SW 1271 (cell line): ENCODE measurements around the gene SMG9.
"Not testable (repeated sequence)": the region's sequence is repeated elsewhere in the genome, so short reads cannot be mapped to it uniquely, and the experiment has no call there.

Experiments
- DNase-seq, 2 experiments: peaks; one replicate each; lab custom pipeline; 2025; lab: John Stamatoyannopoulos, UW

Gene SMG9

DNA sequence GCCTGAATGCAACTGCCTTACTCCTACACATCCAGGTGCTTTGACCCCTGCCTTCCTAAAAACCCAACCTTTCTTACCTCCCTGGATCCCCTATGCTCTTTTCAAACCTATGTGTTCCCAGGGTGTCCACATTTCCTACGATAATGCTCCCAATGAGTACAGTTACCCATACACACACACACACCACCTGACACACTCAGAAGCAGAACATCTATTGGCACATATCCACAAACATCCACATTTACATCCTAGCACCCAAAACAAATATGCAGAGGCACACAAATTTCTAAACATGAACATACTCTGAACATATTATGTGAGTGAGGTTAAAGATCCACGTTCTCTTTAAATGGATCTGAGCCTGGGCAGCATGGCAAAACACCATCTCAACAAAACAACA lies 62.4 kb downstream of the SMG9 start:
- DNase-seq, result no peak

DNA sequence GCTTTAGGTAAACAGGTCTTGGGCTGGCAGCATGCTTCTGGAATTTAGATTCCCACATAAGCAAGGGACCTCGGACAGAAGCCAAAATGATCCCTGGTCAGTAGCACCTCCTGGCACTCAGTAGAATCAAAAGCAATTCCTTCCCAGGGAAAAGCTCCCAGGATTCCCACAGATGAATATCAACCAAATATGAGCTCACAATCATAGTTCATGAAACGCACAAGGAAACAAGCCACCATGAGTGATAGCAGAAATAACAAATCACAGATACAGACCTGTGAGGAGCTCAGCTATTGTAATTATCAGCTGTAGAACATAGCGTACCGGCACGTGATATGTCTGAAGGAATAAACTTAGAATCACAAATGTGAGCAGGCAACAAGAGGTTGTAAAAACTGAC lies 63.0 kb downstream of the SMG9 start:
- DNase-seq, result no peak

GRCh38 chr19:43690890-43691289 lies 63.9 kb downstream of the SMG9 start:
- no peak for DNase-seq

- no peak for DNase-seq
Measured at GRCh38 chr19:43690444-43690843, 64.3 kb downstream of the SMG9 start.

- no peak for DNase-seq
Measured at GRCh38 chr19:43688059-43688701, 66.6 kb downstream of the SMG9 start.

- DNase-seq, result no peak
Measured at GRCh38 chr19:43687660-43687997, 67.1 kb downstream of the SMG9 start.

GRCh38 chr19:43684326-43684725 lies 70.4 kb downstream of the SMG9 start:
- DNase-seq, result no peak

DNA sequence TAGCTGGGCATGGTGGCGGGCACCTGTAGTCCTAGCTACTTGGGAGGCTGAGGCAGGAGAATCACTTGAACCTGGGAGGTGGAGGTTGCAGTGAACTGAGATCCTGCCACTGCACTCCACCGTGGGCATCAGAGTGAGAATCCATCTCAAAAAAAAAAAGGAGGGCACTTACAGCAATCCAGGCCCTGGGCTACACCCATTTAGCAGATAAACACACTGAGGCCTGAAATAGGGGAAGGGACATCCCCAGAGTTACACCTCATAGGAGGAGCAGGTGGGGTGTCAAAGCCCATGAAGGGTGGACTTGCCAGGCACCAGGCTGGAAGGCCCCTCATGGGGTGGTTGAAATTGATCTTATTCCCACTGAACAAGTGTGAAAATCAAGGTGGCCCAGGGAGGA lies 70.9 kb downstream of the SMG9 start:
- DNase-seq, result no peak

GRCh38 chr19:43682824-43683661 lies 71.7 kb downstream of the SMG9 start:
- no peak for DNase-seq

DNA sequence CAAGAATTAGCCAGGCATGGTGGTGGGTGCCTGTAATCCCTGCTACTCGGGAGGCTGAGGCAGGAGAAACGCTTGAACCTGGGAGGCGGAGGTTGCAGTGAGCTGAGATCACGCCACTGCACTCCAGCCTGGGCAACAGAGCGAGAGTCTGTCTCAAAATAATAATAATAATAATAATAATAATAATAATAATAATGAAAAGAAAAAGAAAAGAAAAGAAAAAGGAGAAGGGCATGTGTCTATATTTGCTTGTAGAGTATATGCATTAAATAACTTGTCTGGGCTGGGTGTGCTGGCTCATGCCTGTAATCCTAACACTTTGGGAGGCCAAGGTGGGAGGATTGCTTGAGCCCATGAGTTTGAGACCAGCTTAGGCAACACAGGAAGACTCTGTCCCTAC lies 72.5 kb downstream of the SMG9 start:
- not testable (repeated sequence) for DNase-seq

DNA sequence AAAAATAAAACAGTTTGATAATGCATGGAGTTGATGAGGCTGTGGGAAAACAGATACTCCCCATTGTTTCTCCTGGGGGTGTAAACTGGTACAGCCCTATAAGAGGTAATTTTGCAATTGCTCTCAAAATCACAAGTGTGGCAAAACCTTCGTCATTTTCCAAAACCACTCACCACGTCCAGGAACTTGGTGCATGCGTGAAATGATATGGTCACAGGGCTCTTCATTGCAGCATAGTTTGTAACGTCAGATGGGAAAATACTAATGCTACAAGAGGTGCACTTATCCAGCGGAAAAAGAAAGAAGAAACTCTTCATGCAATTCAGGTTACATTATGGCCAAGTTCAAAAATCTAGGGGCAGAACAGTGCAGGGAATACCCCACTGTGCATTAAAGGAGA lies 72.9 kb downstream of the SMG9 start:
- DNase-seq, result no peak

DNA sequence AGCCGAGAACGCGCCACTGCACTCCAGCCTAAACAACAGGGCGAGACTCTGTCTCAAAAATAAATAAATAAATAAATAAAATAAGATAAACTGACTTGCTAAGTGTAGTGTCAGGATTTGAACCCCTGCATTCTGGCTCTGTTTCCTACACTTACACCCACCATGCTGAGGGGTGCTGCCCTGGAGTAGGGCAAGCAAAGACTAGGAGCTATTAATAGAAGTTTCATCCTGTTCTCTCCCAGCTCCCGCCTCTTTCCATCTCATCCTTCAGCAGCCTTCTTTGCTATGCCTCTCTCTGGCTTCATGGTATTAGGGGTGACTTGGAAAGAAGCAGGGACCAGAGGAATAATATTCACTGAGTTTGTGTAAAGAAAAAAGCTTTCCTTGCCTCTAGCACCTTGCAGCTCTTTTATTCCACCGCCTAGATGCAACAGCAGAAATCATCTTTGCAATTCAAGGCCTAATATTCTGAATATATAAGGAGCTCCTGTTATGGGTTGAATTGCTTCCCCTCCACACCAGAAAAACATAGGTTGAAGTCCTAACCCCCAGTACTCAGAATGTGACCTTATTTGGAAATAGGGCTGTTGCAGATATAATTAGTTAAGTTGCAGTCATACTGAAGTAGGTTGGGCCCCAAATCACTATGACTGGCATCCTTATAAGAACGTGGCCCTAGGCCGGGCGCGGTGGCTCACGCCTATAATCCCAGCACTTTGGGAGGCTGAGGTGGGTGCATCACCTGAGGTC lies 76.1 kb downstream of the SMG9 start:
- DNase-seq, result no peak
